DOHH2 (cell line): ENCODE measurements around the gene SH2D6.

Experiments
- H3F3A ChIP-seq: fragments of 200-600 bp; sonication (generic), shearing (Covaris generic); 2 replicates; pipeline ENCODE4 v1.6.0; 2016; ENCODE audit warnings: antibody characterized with exemption, mild to moderate bottlenecking; ENCODE audit not compliant: control insufficient read depth, insufficient read depth
- H3K27ac ChIP-seq: fragments of 200-600 bp; sonication (generic); 2 replicates; pipeline ENCODE4 v1.5.1; 2014; ENCODE audit warnings: low read depth, mild to moderate bottlenecking, low read length, moderate library complexity
- H3K27me3 ChIP-seq: fragments of 200-600 bp; sonication (generic); 2 replicates; pipeline ENCODE4 v1.6.1; 2014; ENCODE audit warnings: mild to moderate bottlenecking, low read length, mixed read lengths; ENCODE audit not compliant: control insufficient read depth
- H3K36me3 ChIP-seq: fragments of 200-600 bp; sonication (generic); 2 replicates; pipeline ENCODE4 v1.6.1; 2014; ENCODE audit warnings: mild to moderate bottlenecking, low read length, moderate library complexity, mixed read lengths; ENCODE audit not compliant: control insufficient read depth
- H3K4me1 ChIP-seq: fragments of 200-600 bp; sonication (generic); 2 replicates; pipeline ENCODE4 v1.6.1; 2014; ENCODE audit warnings: mild to moderate bottlenecking, low read length, mixed read lengths; ENCODE audit not compliant: control insufficient read depth
- H3K4me2 ChIP-seq: fragments of 200-600 bp; sonication (generic); 2 replicates; pipeline ENCODE4 v1.6.0; 2014; ENCODE audit warnings: mild to moderate bottlenecking, low read length, moderate library complexity
- H3K4me3 ChIP-seq: fragments of 200-600 bp; sonication (generic); 2 replicates; pipeline ENCODE4 v1.5.1; 2014; ENCODE audit warnings: mild to moderate bottlenecking, low read length, mixed read lengths
- H3K79me2 ChIP-seq: fragments of 200-600 bp; sonication (generic); 2 replicates; pipeline ENCODE4 v1.6.1; 2014; ENCODE audit warnings: mild to moderate bottlenecking, low read length, mixed read lengths; ENCODE audit not compliant: control insufficient read depth
- H3K9me2 ChIP-seq: fragments of 200-600 bp; sonication (generic); replicated peaks from 2 replicates; pipeline ENCODE4 v1.6.1; 2014; ENCODE audit warnings: mild to moderate bottlenecking, low read length, mixed read lengths; ENCODE audit not compliant: control insufficient read depth
- H3K9me3 ChIP-seq: fragments of 200-600 bp; sonication (generic); 2 replicates; pipeline ENCODE4 v1.6.1; 2014; ENCODE audit warnings: antibody characterized with exemption, low read length, mixed read lengths; ENCODE audit not compliant: control insufficient read depth, insufficient read depth
- H4K20me1 ChIP-seq: fragments of 200-600 bp; sonication (generic); 2 replicates; pipeline ENCODE4 v1.6.0; 2014; ENCODE audit warnings: low read depth, mild to moderate bottlenecking, antibody characterized with exemption, low read length, moderate library complexity; ENCODE audit not compliant: control insufficient read depth, insufficient read depth
- EZH2phosphoT487 ChIP-seq: fragments of 200-600 bp; sonication (generic); IDR thresholded peaks from 2 replicates; pipeline ENCODE4 v1.6.1; 2017; ENCODE audit warnings: borderline replicate concordance, mild to moderate bottlenecking, antibody characterized with exemption, low read length, moderate library complexity, mixed read lengths
- TF ChIP-seq, protein P1 (sequence below): fragments of 200-600 bp; sonication (generic); IDR thresholded peaks from one replicate; pipeline ENCODE4 v1.5.1; 2014; ENCODE audit warnings: antibody characterized with exemption, mild to moderate bottlenecking, low read depth, low read length; ENCODE audit not compliant: poor library complexity, severe bottlenecking

The SH2D6 gene

DNA sequence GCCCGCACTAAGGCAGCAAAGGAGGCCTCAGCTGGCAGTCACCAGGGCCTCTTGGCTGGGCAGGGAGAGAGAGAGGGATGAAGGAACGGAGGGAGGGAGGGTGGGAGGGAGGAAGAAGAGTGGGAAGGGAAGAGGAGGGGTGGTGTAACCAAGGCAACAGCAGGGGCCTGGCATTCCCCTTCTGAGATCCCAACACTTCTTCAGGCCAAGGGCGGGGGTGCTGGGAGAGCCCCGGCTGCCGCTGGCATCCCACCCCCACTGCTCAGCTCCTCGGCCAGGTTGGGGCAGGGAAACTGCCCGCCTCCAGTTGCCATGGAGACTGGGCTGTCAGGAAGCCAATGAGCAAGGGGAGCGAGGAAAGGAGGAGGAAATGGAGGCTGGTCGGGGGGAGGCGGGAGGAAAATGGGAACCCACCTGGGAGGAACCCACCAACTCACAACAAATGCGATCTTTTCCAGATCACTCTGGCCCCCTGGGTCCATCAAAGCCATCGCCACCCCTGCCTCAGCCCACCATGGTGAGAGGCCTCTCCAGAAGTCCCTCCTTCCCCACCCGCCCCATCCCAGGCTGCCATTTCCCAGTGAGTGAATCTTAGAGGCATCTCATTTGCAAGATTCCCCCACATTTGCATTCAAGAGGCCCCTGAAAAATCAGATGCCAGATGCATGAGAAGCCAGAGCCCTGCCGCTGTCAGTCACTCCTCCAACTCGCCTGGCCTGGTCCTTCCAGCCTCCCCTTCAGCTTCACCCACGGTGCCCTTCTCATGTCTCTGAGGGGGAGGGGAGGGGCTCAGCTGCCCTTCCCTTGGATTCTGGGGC lies 12.4 kb downstream of the SH2D6 start:
- no peaks in the 10 kb centered on the region for H3K79me2 ChIP-seq
- no peak overlapping the region for H3K27ac ChIP-seq
- H3K27me3 ChIP-seq = no peaks in the 10 kb centered on the region
- H3K9me3 ChIP-seq = no peaks in the 10 kb centered on the region
- H4K20me1 ChIP-seq = no peaks in the 10 kb centered on the region
- no peaks in the 10 kb centered on the region for H3K36me3 ChIP-seq
- TF ChIP-seq, protein P1, sequence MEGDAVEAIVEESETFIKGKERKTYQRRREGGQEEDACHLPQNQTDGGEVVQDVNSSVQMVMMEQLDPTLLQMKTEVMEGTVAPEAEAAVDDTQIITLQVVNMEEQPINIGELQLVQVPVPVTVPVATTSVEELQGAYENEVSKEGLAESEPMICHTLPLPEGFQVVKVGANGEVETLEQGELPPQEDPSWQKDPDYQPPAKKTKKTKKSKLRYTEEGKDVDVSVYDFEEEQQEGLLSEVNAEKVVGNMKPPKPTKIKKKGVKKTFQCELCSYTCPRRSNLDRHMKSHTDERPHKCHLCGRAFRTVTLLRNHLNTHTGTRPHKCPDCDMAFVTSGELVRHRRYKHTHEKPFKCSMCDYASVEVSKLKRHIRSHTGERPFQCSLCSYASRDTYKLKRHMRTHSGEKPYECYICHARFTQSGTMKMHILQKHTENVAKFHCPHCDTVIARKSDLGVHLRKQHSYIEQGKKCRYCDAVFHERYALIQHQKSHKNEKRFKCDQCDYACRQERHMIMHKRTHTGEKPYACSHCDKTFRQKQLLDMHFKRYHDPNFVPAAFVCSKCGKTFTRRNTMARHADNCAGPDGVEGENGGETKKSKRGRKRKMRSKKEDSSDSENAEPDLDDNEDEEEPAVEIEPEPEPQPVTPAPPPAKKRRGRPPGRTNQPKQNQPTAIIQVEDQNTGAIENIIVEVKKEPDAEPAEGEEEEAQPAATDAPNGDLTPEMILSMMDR = no peak
- TF ChIP-seq EZH2phosphoT487 = no peak
- no peak overlapping the region for H3K4me3 ChIP-seq
- H3K4me1 ChIP-seq = peaks cover 6% of the 10 kb centered on the region; the same call in 1 of the 2 replicates
- H3K4me2 ChIP-seq = no peak overlapping the region
- H3F3A ChIP-seq = no peaks in the 10 kb centered on the region
- no peaks in the 10 kb centered on the region for H3K9me2 ChIP-seq

DNA sequence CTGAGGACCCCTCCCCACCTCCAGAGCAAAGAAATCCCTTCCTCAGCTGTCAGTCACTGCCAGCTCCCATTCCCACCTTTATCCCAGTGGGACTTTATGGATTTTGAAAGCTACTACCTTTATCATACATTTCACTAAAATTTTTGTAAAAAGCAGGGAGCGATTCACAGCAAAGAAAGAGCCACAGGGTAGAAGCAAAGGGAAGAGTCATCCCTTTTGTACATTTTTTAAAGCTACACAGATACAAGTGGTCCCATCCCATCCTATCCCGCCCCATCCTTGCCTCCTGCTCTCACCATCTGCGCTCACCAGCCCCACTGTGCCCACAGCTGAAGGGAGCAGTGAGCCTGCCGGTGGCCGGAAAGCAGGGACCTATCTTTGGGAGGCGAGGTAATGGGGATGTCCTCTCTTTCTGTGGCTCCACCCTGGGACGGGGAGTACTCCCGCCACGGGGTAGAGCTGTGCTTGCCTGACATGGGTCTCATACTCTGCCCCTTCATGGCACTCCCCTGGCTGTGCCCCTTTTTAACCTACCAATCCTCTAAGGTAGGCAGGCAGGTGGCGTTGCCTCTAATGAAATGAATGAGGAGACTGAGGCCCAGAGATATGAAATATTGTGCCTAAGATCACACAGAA lies 13.2 kb downstream of the SH2D6 start:
- no peak overlapping the region for H3K4me2 ChIP-seq
- peaks cover 6% of the 10 kb centered on the region; the same call in 1 of the 2 replicates for H3K4me1 ChIP-seq
- TF ChIP-seq EZH2phosphoT487 = no peak
- TF ChIP-seq, protein P1 = no peak
- H3F3A ChIP-seq = no peaks in the 10 kb centered on the region
- no peak overlapping the region for H3K4me3 ChIP-seq
- no peaks in the 10 kb centered on the region for H4K20me1 ChIP-seq
- H3K27me3 ChIP-seq = no peaks in the 10 kb centered on the region
- no peaks in the 10 kb centered on the region for H3K9me3 ChIP-seq
- H3K9me2 ChIP-seq = no peaks in the 10 kb centered on the region
- no peaks in the 10 kb centered on the region for H3K79me2 ChIP-seq
- no peak overlapping the region for H3K27ac ChIP-seq
- H3K36me3 ChIP-seq = no peaks in the 10 kb centered on the region

- no peak for TF ChIP-seq EZH2phosphoT487
- TF ChIP-seq, protein P1 = no peak
- Histone ChIP-seq H3K9me3 (no peaks in the 10 kb centered on the region), H3K4me3 (no peak overlapping the region), H3K9me2 (no peaks in the 10 kb centered on the region), H3K79me2 (no peaks in the 10 kb centered on the region), H3K4me2 (no peak overlapping the region), H3F3A (no peaks in the 10 kb centered on the region), H3K4me1 (peaks cover 23% of the 10 kb centered on the region), H3K36me3 (no peaks in the 10 kb centered on the region), H3K27me3 (no peaks in the 10 kb centered on the region), H4K20me1 (no peaks in the 10 kb centered on the region), H3K27ac (no peak overlapping the region)
These were observed 15.1 kb downstream of the SH2D6 start for GRCh38 chr2:85433511-85434089.
